GM23248 (cell line): ENCODE results near the gene HSF5. TPM values are rescaled to one million over a fixed set of nuclear protein-coding genes. Genes with fewer than 3 reads are reported as not detected.

Source experiments
- DNase-seq: peaks from one replicate; pipeline ENCODE4 v3.0.0-alpha.2; 2015
- H2AFZ ChIP-seq: fragments of 200-600 bp; sonication (generic); 2 replicates; pipeline ENCODE4 v1.6.1; 2016; ENCODE audit warnings: antibody characterized with exemption
- H3F3A ChIP-seq: fragments of 200-600 bp; sonication (generic); 2 replicates; pipeline ENCODE4 v1.6.1; 2016; ENCODE audit warnings: mild to moderate bottlenecking, antibody characterized with exemption, mixed run types; ENCODE audit not compliant: insufficient read depth
- H3K27ac ChIP-seq: fragments of 200-600 bp; sonication (generic); 2 replicates; pipeline ENCODE4 v1.5.1; 2016; ENCODE audit warnings: mild to moderate bottlenecking
- H3K27me3 ChIP-seq: fragments of 200-600 bp; sonication (generic); replicated peaks from 2 replicates; pipeline ENCODE4 v1.6.1; 2016; ENCODE audit warnings: mild to moderate bottlenecking; ENCODE audit not compliant: insufficient read depth
- H3K36me3 ChIP-seq: fragments of 200-600 bp; sonication (generic); 2 replicates; pipeline ENCODE4 v1.6.1; 2016; ENCODE audit warnings: low read depth, mild to moderate bottlenecking
- H3K4me1 ChIP-seq: fragments of 200-600 bp; sonication (generic); 2 replicates; pipeline ENCODE4 v1.6.1; 2016; ENCODE audit warnings: mild to moderate bottlenecking; ENCODE audit not compliant: insufficient read depth
- H3K4me2 ChIP-seq: fragments of 200-600 bp; sonication (generic); one replicate; pipeline ENCODE4 v1.6.1; 2016; ENCODE audit warnings: mild to moderate bottlenecking; ENCODE audit not compliant: unreplicated experiment
- H3K4me3 ChIP-seq: fragments of 200-600 bp; sonication (generic); 2 replicates; pipeline ENCODE4 v1.5.1; 2016; ENCODE audit warnings: mild to moderate bottlenecking
- H3K79me2 ChIP-seq: fragments of 200-600 bp; sonication (generic); 2 replicates; pipeline ENCODE4 v1.6.1; 2016; ENCODE audit warnings: mild to moderate bottlenecking; ENCODE audit not compliant: insufficient read depth
- H3K9ac ChIP-seq: fragments of 200-600 bp; sonication (generic); 2 replicates; pipeline ENCODE4 v1.6.1; 2016; ENCODE audit warnings: mild to moderate bottlenecking
- H3K9me2 ChIP-seq: fragments of 200-600 bp; sonication (generic); 2 replicates; pipeline ENCODE4 v1.6.1; 2016; ENCODE audit warnings: mixed run types, mild to moderate bottlenecking, moderate library complexity; ENCODE audit not compliant: insufficient read depth
- H3K9me3 ChIP-seq: fragments of 200-600 bp; sonication (generic); one replicate; pipeline ENCODE4 v1.6.1; 2017; ENCODE audit warnings: low read depth
- H4K20me1 ChIP-seq: fragments of 200-600 bp; sonication (generic); 2 replicates; pipeline ENCODE4 v1.6.0; 2016; ENCODE audit not compliant: insufficient read depth
- EZH2 ChIP-seq: fragments of 200-600 bp; sonication (generic); IDR thresholded peaks from 2 replicates; pipeline ENCODE4 v1.6.1; 2018; ENCODE audit warnings: antibody characterized with exemption, mild to moderate bottlenecking; ENCODE audit not compliant: insufficient read depth, poor library complexity, severe bottlenecking
- EZH2phosphoT487 ChIP-seq: fragments of 200-600 bp; sonication (generic); IDR thresholded peaks from 2 replicates; pipeline ENCODE4 v1.6.1; 2018; ENCODE audit warnings: antibody characterized with exemption, moderate library complexity, mild to moderate bottlenecking, low read depth; ENCODE audit not compliant: insufficient read depth
- WGBS, 2 experiments: methylation state at CpG; one replicate each; pipeline ENCODE4 v1.1.6; 2015 to 2017; ENCODE audit warnings: low lambda C conversion rate in 2 of 2, low coverage in 1 of 2; ENCODE audit errors: missing lambda C conversion rate in 2 of 2; 5-methylcytosine and 5-hydroxymethylcytosine counted together
- in situ Hi-C: fragments of 300-500 bp; cut with MboI; formaldehyde crosslinking; loops from 2 replicates; pipeline ENCODE4 v1.15.0; 2020
- polyA plus RNA-seq: library from polyadenylated mRNA; unstranded; fragments of >200 nt; fragmentation: Nextera tagmentation; extraction: Ambion mirVana; gene quantifications from 2 replicates; pipeline ENCODE4 v1.2.1, GENCODE V29; 2016
- total RNA-seq: library from RNA; depleted of rRNA; stranded (reverse); fragments of >200 nt; shearing (Covaris generic); gene quantifications from 2 replicates; pipeline ENCODE4 v1.2.3, GENCODE V29; 2014

The HSF5 gene
- total and polyA plus RNA-seq, 2 experiments from 2014 or later: not detected

DNA sequence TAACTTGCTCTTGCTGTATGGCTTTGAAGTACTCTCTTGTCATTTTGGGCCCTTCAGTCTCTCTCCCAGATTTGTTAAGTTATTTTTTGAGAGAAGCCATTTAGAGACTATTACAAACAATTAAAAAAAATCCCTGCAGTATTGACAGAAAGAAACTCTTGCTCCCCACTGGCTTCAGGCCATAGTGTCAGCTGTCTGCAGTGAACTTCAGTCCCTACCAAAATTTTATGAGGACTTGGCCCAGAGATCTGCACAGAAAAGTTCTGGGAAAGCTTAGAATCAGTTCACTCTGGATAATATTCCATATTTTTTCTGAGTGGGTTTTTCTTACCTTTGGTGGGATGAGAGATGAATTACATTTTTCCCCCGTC lies 105.4 kb downstream of the HSF5 start:
- H3K36me3 ChIP-seq: no peaks in the 10 kb centered on the region
- H3F3A ChIP-seq: no peaks in the 10 kb centered on the region
- H3K4me1 ChIP-seq: no peaks in the 10 kb centered on the region
- H3K9me2 ChIP-seq: no peaks in the 10 kb centered on the region
- H3K27ac ChIP-seq: no peak overlapping the region
- H3K9ac ChIP-seq: no peak overlapping the region
- no peak overlapping the region for H3K4me3 ChIP-seq
- no peak for DNase-seq
- in situ Hi-C loops: no loop called here
- H3K9me3 ChIP-seq: no peaks in the 10 kb centered on the region
- H2AFZ ChIP-seq: no peak overlapping the region
- WGBS, 2 experiments: 36 to 53% methylated on average over 1 of the region's 1 CpG
- no peak for TF ChIP-seq EZH2
- no peak for TF ChIP-seq EZH2phosphoT487
- no peaks in the 10 kb centered on the region for H4K20me1 ChIP-seq
- H3K79me2 ChIP-seq: no peaks in the 10 kb centered on the region
- no peak overlapping the region for H3K4me2 ChIP-seq
- H3K27me3 ChIP-seq: peaks cover 11% of the 10 kb centered on the region

- no peak for TF ChIP-seq EZH2
- Histone ChIP-seq H3K9ac (no peak overlapping the region), H3F3A (no peaks in the 10 kb centered on the region), H3K36me3 (no peaks in the 10 kb centered on the region), H3K4me2 (no peak overlapping the region), H3K4me3 (no peak overlapping the region), H4K20me1 (no peaks in the 10 kb centered on the region), H3K9me2 (no peaks in the 10 kb centered on the region), H3K27ac (no peak overlapping the region), H3K4me1 (no peaks in the 10 kb centered on the region), H3K27me3 (peaks cover 11% of the 10 kb centered on the region), H3K9me3 (no peaks in the 10 kb centered on the region), H2AFZ (no peak overlapping the region), H3K79me2 (no peaks in the 10 kb centered on the region)
- DNase-seq: no peak
- in situ Hi-C loops: no loop called here
- WGBS, 2 experiments: 30 to 33% methylated on average over 4 of the region's 4 CpGs
Observed at GRCh38 chr17:58382108-58382871, 105.9 kb downstream of the HSF5 start.

- no peak overlapping the region for H3K4me2 ChIP-seq
- no peaks in the 10 kb centered on the region for H4K20me1 ChIP-seq
- H3K9me2 ChIP-seq: no peaks in the 10 kb centered on the region
- in situ Hi-C loops: no loop called here
- TF ChIP-seq EZH2 (no peak), EZH2phosphoT487 (no peak)
- H3K4me3 ChIP-seq: no peak overlapping the region
- H3K9me3 ChIP-seq: no peaks in the 10 kb centered on the region
- peaks cover 11% of the 10 kb centered on the region for H3K27me3 ChIP-seq
- 11 to 22% methylated on average over 3 of the region's 3 CpGs for WGBS, 2 experiments
- no peak for DNase-seq
- H3K4me1 ChIP-seq: no peaks in the 10 kb centered on the region
- no peaks in the 10 kb centered on the region for H3K79me2 ChIP-seq
- no peaks in the 10 kb centered on the region for H3K36me3 ChIP-seq
- H2AFZ ChIP-seq: no peak overlapping the region
- no peaks in the 10 kb centered on the region for H3F3A ChIP-seq
- H3K27ac ChIP-seq: no peak overlapping the region
- no peak overlapping the region for H3K9ac ChIP-seq
Observed at GRCh38 chr17:58381124-58382035, 106.8 kb downstream of the HSF5 start.

DNA sequence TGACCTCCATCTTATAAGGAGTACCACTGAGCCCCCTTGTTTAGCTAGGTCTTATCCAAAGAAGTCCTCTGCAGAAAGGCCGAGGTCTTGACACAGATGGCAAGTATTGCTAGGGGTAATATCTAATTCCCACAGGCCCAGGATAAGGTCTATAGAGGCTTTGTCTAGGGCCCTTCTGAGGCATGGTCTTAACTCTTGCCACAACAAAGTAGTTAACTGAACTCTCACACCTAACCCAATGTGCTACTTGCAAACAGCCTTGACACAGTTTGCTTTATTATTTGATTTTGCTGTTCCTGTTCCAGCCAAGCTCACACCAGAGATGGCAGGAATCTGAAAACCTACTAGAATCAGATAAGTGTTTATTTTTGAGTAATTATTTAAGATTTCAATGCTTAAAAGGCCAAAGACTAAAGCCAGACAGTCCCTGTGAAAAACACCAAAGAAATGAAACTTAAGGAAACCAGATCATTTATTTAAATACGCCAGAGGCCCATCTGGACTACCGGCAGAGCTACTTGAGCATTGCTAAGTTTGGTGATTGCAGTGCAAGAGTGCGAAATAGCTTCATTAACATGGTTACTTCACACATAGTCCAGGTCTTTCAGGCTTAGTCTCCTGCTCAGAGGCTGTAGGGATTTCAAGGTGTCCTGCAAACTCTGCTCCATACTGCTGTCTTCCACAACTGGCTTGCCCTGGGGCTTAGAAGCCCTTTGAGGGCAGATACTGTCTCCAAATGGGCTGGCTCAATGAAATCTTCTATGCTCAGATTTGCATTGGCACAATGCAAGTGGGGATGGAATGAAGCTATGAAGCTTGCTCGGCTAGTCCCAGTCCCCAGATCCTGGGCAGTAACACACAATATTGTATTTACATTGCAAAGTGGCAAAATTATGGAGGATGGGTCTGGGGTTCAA lies 107.7 kb downstream of the HSF5 start:
- TF ChIP-seq EZH2 (no peak), EZH2phosphoT487 (no peak)
- Histone ChIP-seq H3K4me2 (no peak overlapping the region), H3K27me3 (peaks cover 11% of the 10 kb centered on the region), H3K9me3 (no peaks in the 10 kb centered on the region), H3K9me2 (no peaks in the 10 kb centered on the region), H3K36me3 (no peaks in the 10 kb centered on the region), H3K27ac (no peak overlapping the region), H2AFZ (no peak overlapping the region), H3K79me2 (no peaks in the 10 kb centered on the region), H3F3A (no peaks in the 10 kb centered on the region), H3K4me3 (no peak overlapping the region), H3K4me1 (no peaks in the 10 kb centered on the region), H4K20me1 (no peaks in the 10 kb centered on the region), H3K9ac (no peak overlapping the region)
- WGBS, 2 experiments: 52 to 55% methylated on average over 5 of the region's 5 CpGs
- in situ Hi-C loops: no loop called here
- DNase-seq: no peak
